K562 (cell line): ENCODE measurements around the gene WWOX.

Source experiments
- ARNT ChIP-seq, 2 experiments: fragments of 450-650 bp; IDR thresholded peaks; 2 replicates each; pipeline ENCODE4 v1.6.1; 2016; ENCODE audit warnings: mild to moderate bottlenecking in 1 of 2
- E4F1 ChIP-seq: fragments of 250-450 bp; sonication (Bioruptor Pico); IDR thresholded peaks from 2 replicates; pipeline ENCODE4 v1.5.0; 2021; ENCODE audit warnings: mild to moderate bottlenecking, borderline replicate concordance
- EZH2 ChIP-seq: IDR thresholded peaks from 2 replicates; pipeline ENCODE4 v1.6.1; 2012; ENCODE audit warnings: low read depth, mild to moderate bottlenecking, inconsistent platforms, low read length, borderline replicate concordance
- FOXA3 ChIP-seq, 2 experiments: fragments of 450-650 bp in 1 of 2; sonication (generic) in 1 of 2; formaldehyde crosslinking; IDR thresholded peaks in 1 of 2; conservative IDR thresholded peaks in 1 of 2; 2 replicates each; pipeline versions ENCODE4 v1.4.0 to v1.8.0; 2020 to 2022; ENCODE audit warnings: mild to moderate bottlenecking in 2 of 2, missing genetic modification reagents in 1 of 2
- POLR2AphosphoS5 ChIP-seq: IDR thresholded peaks from 2 replicates; pipeline ENCODE4 v1.6.1; 2011; ENCODE audit warnings: mild to moderate bottlenecking, low read depth, low read length, moderate library complexity; ENCODE audit not compliant: control insufficient read depth, insufficient read depth
- SMARCC2 ChIP-seq: fragments of 450-650 bp; IDR thresholded peaks from 2 replicates; pipeline ENCODE4 v1.6.1; 2017; ENCODE audit warnings: antibody characterized with exemption, moderate library complexity, mild to moderate bottlenecking, low read depth
- SRSF7 ChIP-seq: fragments of 200-400 bp; formaldehyde crosslinking; optimal IDR thresholded peaks from 2 replicates; pipeline ENCODE3; 2017; ENCODE audit warnings: mild to moderate bottlenecking, low read depth, low read length
- THRA ChIP-seq: fragments of 450-650 bp; IDR thresholded peaks from 2 replicates; pipeline ENCODE4 v1.6.1; 2017; ENCODE audit warnings: mild to moderate bottlenecking, moderate library complexity
- TRIM24 ChIP-seq, 2 experiments: fragments of 450-650 bp; IDR thresholded peaks; 2 replicates each; pipeline ENCODE4 v1.6.1; 2016
- ZNF263 ChIP-seq: sonication (generic); formaldehyde crosslinking; IDR thresholded peaks from 2 replicates; pipeline ENCODE4 v1.8.0; 2022; ENCODE audit warnings: mild to moderate bottlenecking, missing genetic modification reagents, borderline replicate concordance
- ZNF766 ChIP-seq: fragments of 200-800 bp; sonication (Bioruptor generic); conservative IDR thresholded peaks from 2 replicates; pipeline ENCODE4 v1.6.1; 2016; ENCODE audit warnings: missing genetic modification characterization, missing compliant biosample characterization
- TF ChIP-seq, protein P1 (sequence below), 3 experiments: IDR thresholded peaks in 2 of 3; conservative IDR thresholded peaks in 1 of 3; 2 replicates each; pipeline ENCODE4 v1.5.1; 2011 to 2012; ENCODE audit warnings: low read length in 3 of 3, mild to moderate bottlenecking in 3 of 3, control low read depth in 2 of 3, improper control_type of control experiment in 1 of 3, inconsistent platforms in 1 of 3, low read depth in 1 of 3, mixed read lengths in 1 of 3, moderate library complexity in 1 of 3; ENCODE audit not compliant: insufficient read depth in 2 of 3
- TF ChIP-seq, protein P2 (sequence below): IDR thresholded peaks from 2 replicates; pipeline ENCODE4 v1.6.1; 2014; ENCODE audit warnings: antibody characterized with exemption

GRCh38 chr16:78799429-78799828 is 700.0 kb downstream of the WWOX start:
- TF ChIP-seq, protein P1, sequence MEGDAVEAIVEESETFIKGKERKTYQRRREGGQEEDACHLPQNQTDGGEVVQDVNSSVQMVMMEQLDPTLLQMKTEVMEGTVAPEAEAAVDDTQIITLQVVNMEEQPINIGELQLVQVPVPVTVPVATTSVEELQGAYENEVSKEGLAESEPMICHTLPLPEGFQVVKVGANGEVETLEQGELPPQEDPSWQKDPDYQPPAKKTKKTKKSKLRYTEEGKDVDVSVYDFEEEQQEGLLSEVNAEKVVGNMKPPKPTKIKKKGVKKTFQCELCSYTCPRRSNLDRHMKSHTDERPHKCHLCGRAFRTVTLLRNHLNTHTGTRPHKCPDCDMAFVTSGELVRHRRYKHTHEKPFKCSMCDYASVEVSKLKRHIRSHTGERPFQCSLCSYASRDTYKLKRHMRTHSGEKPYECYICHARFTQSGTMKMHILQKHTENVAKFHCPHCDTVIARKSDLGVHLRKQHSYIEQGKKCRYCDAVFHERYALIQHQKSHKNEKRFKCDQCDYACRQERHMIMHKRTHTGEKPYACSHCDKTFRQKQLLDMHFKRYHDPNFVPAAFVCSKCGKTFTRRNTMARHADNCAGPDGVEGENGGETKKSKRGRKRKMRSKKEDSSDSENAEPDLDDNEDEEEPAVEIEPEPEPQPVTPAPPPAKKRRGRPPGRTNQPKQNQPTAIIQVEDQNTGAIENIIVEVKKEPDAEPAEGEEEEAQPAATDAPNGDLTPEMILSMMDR (IDR thresholded peaks at IDR 0.05 in 2 of 3, conservative IDR thresholded peaks at IDR 0.05 in 1 of 3; ENCODE audit: insufficient read depth in 2 of 3, low read depth in 1 of 3, low read length in 3 of 3), result no peak
- no peak for TF ChIP-seq THRA
- TF ChIP-seq E4F1, result no peak
- TF ChIP-seq ZNF766, result no peak
- no peak for TF ChIP-seq TRIM24 (IDR thresholded peaks at IDR 0.05)
- no peak for TF ChIP-seq EZH2
- no peak for TF ChIP-seq SMARCC2
- TF ChIP-seq, protein P2, sequence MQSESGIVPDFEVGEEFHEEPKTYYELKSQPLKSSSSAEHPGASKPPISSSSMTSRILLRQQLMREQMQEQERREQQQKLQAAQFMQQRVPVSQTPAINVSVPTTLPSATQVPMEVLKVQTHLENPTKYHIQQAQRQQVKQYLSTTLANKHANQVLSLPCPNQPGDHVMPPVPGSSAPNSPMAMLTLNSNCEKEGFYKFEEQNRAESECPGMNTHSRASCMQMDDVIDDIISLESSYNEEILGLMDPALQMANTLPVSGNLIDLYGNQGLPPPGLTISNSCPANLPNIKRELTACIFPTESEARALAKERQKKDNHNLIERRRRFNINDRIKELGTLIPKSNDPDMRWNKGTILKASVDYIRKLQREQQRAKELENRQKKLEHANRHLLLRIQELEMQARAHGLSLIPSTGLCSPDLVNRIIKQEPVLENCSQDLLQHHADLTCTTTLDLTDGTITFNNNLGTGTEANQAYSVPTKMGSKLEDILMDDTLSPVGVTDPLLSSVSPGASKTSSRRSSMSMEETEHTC, result no peak
- no peak for TF ChIP-seq POLR2AphosphoS5
- no peak for TF ChIP-seq ARNT (IDR thresholded peaks at IDR 0.05)
- TF ChIP-seq ZNF263 (CRISPR knock-in tag), result no peak
- TF ChIP-seq SRSF7, result no peak
- no peak for TF ChIP-seq FOXA3 (CRISPR knock-in tag; conservative IDR thresholded peaks at IDR 0.05 in 1 of 2, IDR thresholded peaks at IDR 0.05 in 1 of 2)
